Measurements from ENCODE around the gene TRIB2.

DNA sequence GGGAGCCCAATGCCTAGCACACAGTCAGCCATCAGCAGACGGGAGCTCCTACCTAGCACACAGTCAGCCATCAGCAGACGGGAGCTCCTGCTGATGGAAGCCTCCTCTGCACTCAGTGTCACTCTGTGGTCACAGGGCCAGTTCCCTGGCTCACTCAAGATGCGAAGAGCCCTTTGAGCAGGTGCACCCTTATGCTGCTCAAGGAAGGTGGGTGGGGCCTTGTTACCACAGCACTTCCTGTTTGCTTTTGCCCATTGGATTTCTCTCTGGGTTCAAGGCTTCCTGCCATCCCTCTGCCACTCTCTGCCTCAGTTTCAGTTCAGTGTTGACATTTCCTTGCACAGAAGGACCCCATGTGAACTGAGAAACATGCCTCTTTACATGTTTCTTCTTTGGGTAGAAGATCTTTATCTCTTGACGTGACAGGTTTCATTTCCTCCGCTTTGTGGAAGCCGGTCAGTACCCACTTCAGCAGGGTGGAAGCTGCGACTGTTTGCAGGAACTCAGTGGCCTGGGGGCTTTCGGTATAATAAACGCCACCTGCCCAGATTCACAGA lies 11.6 kb downstream of the TRIB2 start:
- no peak for TF ChIP-seq EZH2 (IDR thresholded peaks at IDR 0.05)
- no peak for TF ChIP-seq POLR2AphosphoS5 (IDR thresholded peaks at IDR 0.05; ENCODE audit: borderline replicate concordance, low read depth, low read length)
- TF ChIP-seq FOXP2 (optimal IDR thresholded peaks at IDR 0.05; ENCODE audit: control extremely low read depth, extremely low read length, insufficient read depth): no peak
